Breast epithelium (tissue), 3 donors: ENCODE results near the gene TNC.

Experiments
- POLR2A ChIP-seq: fragments of 450-650 bp; IDR thresholded peaks from one replicate; pipeline ENCODE4 v1.6.1; 2016; ENCODE audit warnings: antibody characterized with exemption, mild to moderate bottlenecking, moderate library complexity
- POLR2AphosphoS5 ChIP-seq, 3 donors: sonication (generic); formaldehyde crosslinking; IDR thresholded peaks; one replicate each; pipeline ENCODE4 v1.6.1; 2017; ENCODE audit warnings: antibody characterized with exemption in 3 of 3
- TF ChIP-seq, protein P1 (sequence below), 3 donors: fragments of 450-650 bp; IDR thresholded peaks; one replicate each; pipeline ENCODE4 v1.5.1; 2016 to 2017; ENCODE audit warnings: antibody characterized with exemption in 3 of 3, mild to moderate bottlenecking in 3 of 3, moderate library complexity in 3 of 3

DNA sequence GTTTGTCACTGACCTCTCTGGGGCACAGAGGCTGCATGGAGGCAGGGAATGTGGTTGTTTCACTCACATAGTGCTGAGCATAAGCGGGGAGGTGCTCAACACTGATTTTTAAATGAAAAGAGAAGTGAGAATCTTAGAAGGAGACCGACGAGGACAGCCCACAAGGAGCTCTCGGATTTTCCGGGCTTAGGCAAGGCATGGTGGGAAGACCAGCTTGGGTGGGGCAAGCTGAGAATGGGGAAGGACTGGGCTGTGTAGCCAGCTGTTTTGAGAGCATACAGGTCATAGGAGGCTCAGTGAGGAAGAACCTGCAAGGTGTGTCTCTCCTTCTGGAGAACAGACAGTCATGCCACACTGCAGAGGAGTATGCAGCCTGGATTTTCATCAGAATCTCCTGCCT is 101.6 kb downstream of the TNC start:
- TF ChIP-seq POLR2AphosphoS5 (IDR thresholded peaks at IDR 0.05) (no peak), POLR2A (no peak)
- TF ChIP-seq, protein P1, sequence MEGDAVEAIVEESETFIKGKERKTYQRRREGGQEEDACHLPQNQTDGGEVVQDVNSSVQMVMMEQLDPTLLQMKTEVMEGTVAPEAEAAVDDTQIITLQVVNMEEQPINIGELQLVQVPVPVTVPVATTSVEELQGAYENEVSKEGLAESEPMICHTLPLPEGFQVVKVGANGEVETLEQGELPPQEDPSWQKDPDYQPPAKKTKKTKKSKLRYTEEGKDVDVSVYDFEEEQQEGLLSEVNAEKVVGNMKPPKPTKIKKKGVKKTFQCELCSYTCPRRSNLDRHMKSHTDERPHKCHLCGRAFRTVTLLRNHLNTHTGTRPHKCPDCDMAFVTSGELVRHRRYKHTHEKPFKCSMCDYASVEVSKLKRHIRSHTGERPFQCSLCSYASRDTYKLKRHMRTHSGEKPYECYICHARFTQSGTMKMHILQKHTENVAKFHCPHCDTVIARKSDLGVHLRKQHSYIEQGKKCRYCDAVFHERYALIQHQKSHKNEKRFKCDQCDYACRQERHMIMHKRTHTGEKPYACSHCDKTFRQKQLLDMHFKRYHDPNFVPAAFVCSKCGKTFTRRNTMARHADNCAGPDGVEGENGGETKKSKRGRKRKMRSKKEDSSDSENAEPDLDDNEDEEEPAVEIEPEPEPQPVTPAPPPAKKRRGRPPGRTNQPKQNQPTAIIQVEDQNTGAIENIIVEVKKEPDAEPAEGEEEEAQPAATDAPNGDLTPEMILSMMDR (IDR thresholded peaks at IDR 0.05), result no peak
